ENCODE data around the gene ARHGAP26. TPM values are rescaled to one million over a fixed set of nuclear protein-coding genes. Genes with fewer than 3 reads are reported as not detected.

The ARHGAP26 gene
- total and polyA plus RNA-seq, 7 donors = 2.5 to 28.7 (median 12.0) TPM

- DNase-seq (no peak), ATAC-seq (no peak)
- peaks cover 0 to 4% of the 10 kb centered on the region in 2 donors for H3K36me3 ChIP-seq (ENCODE audit: insufficient read depth in 1 of 2, low read depth in 1 of 2)
- H3K9me3 ChIP-seq = no peaks in the 10 kb centered on the region
- 84 to 96% (median 95%) methylated on average over 1 of the region's 1 CpG for WGBS, 3 donors
- H3K27ac ChIP-seq = peak overlapping the region; percentile 94
- no peak overlapping the region for H3K4me3 ChIP-seq
- no peaks in the 10 kb centered on the region for H3K27me3 ChIP-seq (ENCODE audit: insufficient read depth in 3 of 3, low read length in 2 of 3)
- intact Hi-C loops (cut with DNase I) = no loop called here
- no peak for TF ChIP-seq CTCF (IDR thresholded peaks at IDR 0.05)
- H3K4me1 ChIP-seq = peaks cover 95% of the 10 kb centered on the region
Measured at GRCh38 chr5:143059355-143059754, 289.2 kb downstream of the ARHGAP26 start.

- 62 to 73% (median 70%) methylated on average over 3 of the region's 3 CpGs for WGBS, 3 donors
- H3K4me1 ChIP-seq = peaks cover 95% of the 10 kb centered on the region
- ATAC-seq (no peak), DNase-seq (no peak)
- no peaks in the 10 kb centered on the region for H3K9me3 ChIP-seq
- intact Hi-C loops (cut with DNase I) = loop anchor here in 1 of 2 donors (5.0 kb wide), 1 partner anchor 72 kb away; no protein-coding TSS in a partner anchor
- no peak for TF ChIP-seq CTCF (IDR thresholded peaks at IDR 0.05)
- H3K27ac ChIP-seq = peak overlapping the region; percentile 94
- peaks cover 0 to 4% of the 10 kb centered on the region in 2 donors for H3K36me3 ChIP-seq (ENCODE audit: insufficient read depth in 1 of 2, low read depth in 1 of 2)
- H3K27me3 ChIP-seq (ENCODE audit: insufficient read depth in 3 of 3, low read length in 2 of 3) = no peaks in the 10 kb centered on the region
- H3K4me3 ChIP-seq = no peak overlapping the region
Measured at GRCh38 chr5:143059976-143060765, 290.0 kb downstream of the ARHGAP26 start.

GRCh38 chr5:143061161-143061945 is 291.2 kb downstream of the ARHGAP26 start:
- Histone ChIP-seq H3K27ac (peak overlapping the region; percentile 94), H3K36me3 (ENCODE audit: insufficient read depth in 1 of 2, low read depth in 1 of 2) (peaks cover 0 to 4% of the 10 kb centered on the region in 2 donors), H3K9me3 (no peaks in the 10 kb centered on the region), H3K27me3 (ENCODE audit: insufficient read depth in 3 of 3, low read length in 2 of 3) (no peaks in the 10 kb centered on the region), H3K4me1 (peaks cover 95% of the 10 kb centered on the region), H3K4me3 (no peak overlapping the region)
- WGBS, 3 donors = 36 to 54% (median 42%) methylated on average over 5 of the region's 5 CpGs
- DNase-seq = no peak
- intact Hi-C loops (cut with DNase I) = loop anchor here in 1 of 2 donors (1.0 to 5.0 kb wide), 2 partner anchors 38 to 71 kb away; no protein-coding TSS in a partner anchor
- ATAC-seq = no peak
- TF ChIP-seq CTCF (IDR thresholded peaks at IDR 0.05) = no peak

- ATAC-seq (no peak), DNase-seq (no peak)
- intact Hi-C loops (cut with DNase I) = loop anchor here in 1 of 2 donors (5.0 kb wide), 1 partner anchor 70 kb away; no protein-coding TSS in a partner anchor
- no peaks in the 10 kb centered on the region for H3K9me3 ChIP-seq
- peak overlapping the region; percentile 81 for H3K27ac ChIP-seq
- H3K27me3 ChIP-seq (ENCODE audit: insufficient read depth in 3 of 3, low read length in 2 of 3) = no peaks in the 10 kb centered on the region
- H3K4me1 ChIP-seq = peaks cover 96% of the 10 kb centered on the region
- peaks cover 0 to 3% of the 10 kb centered on the region in 2 donors for H3K36me3 ChIP-seq (ENCODE audit: insufficient read depth in 1 of 2, low read depth in 1 of 2)
- no peak overlapping the region for H3K4me3 ChIP-seq
- TF ChIP-seq CTCF (IDR thresholded peaks at IDR 0.05) = no peak
Measured at GRCh38 chr5:143062379-143062778, 292.2 kb downstream of the ARHGAP26 start.
